Natural killer cell (primary cell): ENCODE measurements around the gene DLGAP5. TPM values are rescaled to one million over a fixed set of nuclear protein-coding genes. Genes with fewer than 3 reads are reported as not detected.
A peak's percentile ranks its signal among the peaks of the same experiment; 100 is the strongest.

ENCODE experiments used
- ATAC-seq, 3 donors: fragments of 150-1000 bp in 2 of 3; fragments of 200-7000 bp in 1 of 3; cut with Tn5 transposase; 1 replicate in 1 of 3; 2 replicates in 2 of 3; pipeline ENCODE4 v1.10.0; 2021; ENCODE audit warnings: mild to moderate bottlenecking in 2 of 3, moderate library complexity in 2 of 3
- DNase-seq, 2 donors: peaks; one replicate each; pipeline versions ENCODE4 v3.0.0 to v3.0.0-alpha.2; 2013 to 2021; ENCODE audit warnings: mixed read lengths in 1 of 2
- H3K27ac ChIP-seq: one replicate; pipeline ENCODE4 v1.5.1; 2013; ENCODE audit warnings: mild to moderate bottlenecking, low read length
- H3K27me3 ChIP-seq: one replicate; pipeline ENCODE4 v1.6.1; 2013; ENCODE audit warnings: low read length; ENCODE audit not compliant: control insufficient read depth, insufficient read depth
- H3K36me3 ChIP-seq: one replicate; pipeline ENCODE4 v1.6.1; 2013; ENCODE audit warnings: low read length; ENCODE audit not compliant: control insufficient read depth, insufficient read depth
- H3K4me1 ChIP-seq: one replicate; pipeline ENCODE4 v1.6.1; 2013; ENCODE audit warnings: low read length; ENCODE audit not compliant: control insufficient read depth, insufficient read depth
- H3K4me3 ChIP-seq: one replicate; pipeline ENCODE4 v1.5.1; 2013; ENCODE audit warnings: low read length
- H3K9me3 ChIP-seq: one replicate; pipeline ENCODE4 v1.6.1; 2013; ENCODE audit warnings: low read length; ENCODE audit not compliant: control insufficient read depth, insufficient read depth
- H3K27ac Mint-ChIP-seq, 2 donors: one replicate each; pipeline ENCODE4 v1.8.0; 2022; ENCODE audit warnings: mild to moderate bottlenecking in 2 of 2, mixed read lengths in 2 of 2, moderate library complexity in 1 of 2
- H3K27me3 Mint-ChIP-seq, 2 donors: one replicate each; pipeline ENCODE4 v1.8.0; 2022; ENCODE audit warnings: low read depth in 2 of 2, mixed read lengths in 2 of 2
- H3K36me3 Mint-ChIP-seq: one replicate; pipeline ENCODE4 v1.8.0; 2022; ENCODE audit warnings: mixed read lengths
- H3K4me1 Mint-ChIP-seq, 2 donors: one replicate each; pipeline ENCODE4 v1.8.0; 2022; ENCODE audit warnings: mixed read lengths in 2 of 2
- H3K4me3 Mint-ChIP-seq: one replicate; pipeline ENCODE4 v1.8.0; 2022; ENCODE audit warnings: mild to moderate bottlenecking, moderate library complexity, mixed read lengths
- H3K9me3 Mint-ChIP-seq, 2 donors: one replicate each; pipeline ENCODE4 v1.8.0; 2022; ENCODE audit warnings: mixed read lengths in 2 of 2
- WGBS: methylation state at CpG from one replicate; pipeline ENCODE4 v1.1.7; 2013; ENCODE audit warnings: missing lambda C conversion rate; ENCODE audit not compliant: insufficient coverage; 5-methylcytosine and 5-hydroxymethylcytosine counted together
- intact Hi-C: fragments of 100-400 bp; cut with micrococcal nuclease; formaldehyde crosslinking; loops from one replicate; pipeline ENCODE4 v1.14.2; 2022
- total RNA-seq, 4 donors: library from RNA; stranded (reverse); fragments of 120-200 nt in 1 of 4; gene quantifications; one replicate each; pipeline versions ENCODE4 v1.2.3 to v1.2.4, GENCODE V29; 2013 to 2022
- TF ChIP-seq, protein P1 (sequence below): fragments of 200-600 bp; IDR thresholded peaks from one replicate; pipeline ENCODE4 v1.8.0; 2022; ENCODE audit warnings: antibody characterized with exemption

DLGAP5 gene
- total RNA-seq, 3 donors from 2014 or later (not counting 1 experiment from before 2014, with no cell fraction given) = 0.15 to 1.9 (median 0.54) TPM

DNA sequence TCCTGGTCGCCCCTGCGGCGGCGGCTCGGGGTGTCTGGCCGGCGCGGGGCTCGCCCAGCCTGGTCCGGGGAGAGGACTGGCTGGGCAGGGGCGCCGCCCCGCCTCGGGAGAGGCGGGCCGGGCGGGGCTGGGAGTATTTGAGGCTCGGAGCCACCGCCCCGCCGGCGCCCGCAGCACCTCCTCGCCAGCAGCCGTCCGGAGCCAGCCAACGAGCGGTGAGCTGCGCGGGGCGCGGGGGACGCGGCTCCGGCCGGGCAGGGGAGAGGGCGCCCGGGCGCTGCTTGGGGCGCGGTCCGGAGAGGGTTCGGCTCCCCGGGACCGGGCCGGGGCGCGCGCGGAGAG is 62.3 kb downstream of the DLGAP5 start, which contains the start of gene LGALS3:
Gene LGALS3 (plus strand): TSS at position 167 of the 342 bp plus-strand sequence. CDS start 8,122 bp downstream, outside the sequence.
- H3K4me3 Mint-ChIP-seq = peak within 1 kb of the TSS; percentile 92
- peak; percentile 33 to 44 (median 38) for ATAC-seq
- H3K36me3 Mint-ChIP-seq = no peaks in the 10 kb centered on the region
- H3K4me1 Mint-ChIP-seq = peaks cover 36 to 58% of the 10 kb centered on the region in 2 donors
- intact Hi-C loops = loop anchor here (1.0 to 5.0 kb wide), 2 partner anchors 27 to 37 kb away; no protein-coding TSS in a partner anchor
- Histone ChIP-seq H3K9me3 (no peaks in the 10 kb centered on the region), H3K4me3 (peak within 1 kb of the TSS; percentile 46), H3K27ac (peak within 1 kb of the TSS; percentile 11), H3K36me3 (no peaks in the 10 kb centered on the region), H3K4me1 (peaks cover 34% of the 10 kb centered on the region), H3K27me3 (no peaks in the 10 kb centered on the region)
- no peaks in the 10 kb centered on the region for H3K27me3 Mint-ChIP-seq
- peak within 1 kb of the TSS; percentile 48 to 81 for H3K27ac Mint-ChIP-seq
- no peaks in the 10 kb centered on the region for H3K9me3 Mint-ChIP-seq
- under 1% methylated on average over 50 of the region's 50 CpGs for WGBS
- DNase-seq = peak in 1 of 2 donors; percentile 57
- TF ChIP-seq, protein P1, sequence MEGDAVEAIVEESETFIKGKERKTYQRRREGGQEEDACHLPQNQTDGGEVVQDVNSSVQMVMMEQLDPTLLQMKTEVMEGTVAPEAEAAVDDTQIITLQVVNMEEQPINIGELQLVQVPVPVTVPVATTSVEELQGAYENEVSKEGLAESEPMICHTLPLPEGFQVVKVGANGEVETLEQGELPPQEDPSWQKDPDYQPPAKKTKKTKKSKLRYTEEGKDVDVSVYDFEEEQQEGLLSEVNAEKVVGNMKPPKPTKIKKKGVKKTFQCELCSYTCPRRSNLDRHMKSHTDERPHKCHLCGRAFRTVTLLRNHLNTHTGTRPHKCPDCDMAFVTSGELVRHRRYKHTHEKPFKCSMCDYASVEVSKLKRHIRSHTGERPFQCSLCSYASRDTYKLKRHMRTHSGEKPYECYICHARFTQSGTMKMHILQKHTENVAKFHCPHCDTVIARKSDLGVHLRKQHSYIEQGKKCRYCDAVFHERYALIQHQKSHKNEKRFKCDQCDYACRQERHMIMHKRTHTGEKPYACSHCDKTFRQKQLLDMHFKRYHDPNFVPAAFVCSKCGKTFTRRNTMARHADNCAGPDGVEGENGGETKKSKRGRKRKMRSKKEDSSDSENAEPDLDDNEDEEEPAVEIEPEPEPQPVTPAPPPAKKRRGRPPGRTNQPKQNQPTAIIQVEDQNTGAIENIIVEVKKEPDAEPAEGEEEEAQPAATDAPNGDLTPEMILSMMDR = no peak

DNA sequence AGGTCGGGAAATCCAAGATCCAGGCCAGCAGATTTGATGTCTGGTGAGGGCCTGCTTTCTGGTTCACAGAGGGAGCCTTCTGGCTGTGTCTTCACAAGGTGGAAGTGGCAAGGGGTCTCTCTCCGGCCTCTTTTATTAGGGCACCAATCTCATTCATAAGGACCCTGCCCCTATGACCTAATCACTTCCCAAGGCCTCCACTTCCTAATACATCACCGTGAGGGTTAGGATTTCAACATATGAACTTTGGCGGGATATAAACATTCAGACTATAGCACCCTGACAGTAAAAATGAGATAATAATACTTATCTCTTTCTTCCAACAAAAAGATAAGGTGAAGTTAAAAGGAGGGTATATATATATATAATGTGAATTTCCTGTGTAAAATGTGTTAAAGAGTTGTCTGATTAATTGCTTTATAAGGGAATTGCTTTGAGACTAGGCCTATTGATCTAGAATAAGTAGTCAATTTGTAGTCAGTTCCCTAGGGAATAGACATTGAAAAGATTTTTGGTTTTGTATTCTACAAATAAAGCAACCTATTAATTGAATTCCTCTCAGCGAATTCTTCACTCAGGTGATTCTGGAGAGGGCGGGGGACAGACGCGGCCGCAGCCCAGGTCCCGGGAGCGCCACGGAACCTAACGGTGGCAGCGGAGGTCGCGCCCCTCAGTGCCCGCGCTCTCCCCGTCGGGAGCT is 62.8 kb downstream of the DLGAP5 start:
- H3K4me1 Mint-ChIP-seq = peaks cover 36 to 62% of the 10 kb centered on the region in 2 donors
- peak overlapping the region; percentile 92 for H3K4me3 Mint-ChIP-seq
- Histone ChIP-seq H3K27me3 (no peaks in the 10 kb centered on the region), H3K36me3 (no peaks in the 10 kb centered on the region), H3K4me1 (peaks cover 34% of the 10 kb centered on the region), H3K27ac (no peak overlapping the region), H3K9me3 (no peaks in the 10 kb centered on the region), H3K4me3 (no peak overlapping the region)
- no peaks in the 10 kb centered on the region for H3K9me3 Mint-ChIP-seq
- intact Hi-C loops = loop anchor here (1.0 to 5.0 kb wide), 2 partner anchors 26 to 36 kb away; no protein-coding TSS in a partner anchor
- TF ChIP-seq, protein P1 = no peak
- no peaks in the 10 kb centered on the region for H3K36me3 Mint-ChIP-seq
- DNase-seq = no peak
- no peaks in the 10 kb centered on the region for H3K27me3 Mint-ChIP-seq
- peak overlapping the region; percentile 14 to 81 for H3K27ac Mint-ChIP-seq
- 16% methylated on average over 19 of the region's 20 CpGs for WGBS
- ATAC-seq = no peak

DNA sequence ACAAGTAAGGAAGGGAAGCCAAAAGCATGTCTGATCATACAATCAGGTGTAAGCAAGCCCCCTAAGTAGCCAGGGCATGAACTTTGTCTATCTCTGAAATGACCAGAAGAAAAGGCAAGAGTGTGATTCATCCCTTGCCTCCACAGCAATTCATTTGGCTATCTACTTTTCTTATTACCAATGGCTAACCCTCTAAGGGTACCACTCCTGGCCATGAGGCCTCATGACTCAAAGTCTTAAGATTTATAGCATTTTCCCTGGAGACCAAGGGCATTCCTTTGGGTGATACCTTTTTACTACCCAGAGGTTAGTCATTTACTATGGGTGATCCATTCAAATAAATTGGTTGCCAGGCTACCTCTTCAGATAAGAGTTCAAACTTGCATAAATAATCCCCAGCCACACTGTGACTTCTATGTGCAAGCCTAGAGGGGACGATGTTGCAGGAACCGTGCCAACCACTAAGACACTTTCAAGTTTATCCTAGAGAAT is 63.9 kb downstream of the DLGAP5 start:
- Mint-ChIP-seq H3K27me3 (no peaks in the 10 kb centered on the region), H3K36me3 (no peaks in the 10 kb centered on the region), H3K4me3 (peak overlapping the region; percentile 92), H3K4me1 (peaks cover 36 to 62% of the 10 kb centered on the region in 2 donors), H3K27ac (peak overlapping the region; percentile 39 to 48), H3K9me3 (no peaks in the 10 kb centered on the region)
- 93% methylated on average over 2 of the region's 2 CpGs for WGBS
- Histone ChIP-seq H3K36me3 (no peaks in the 10 kb centered on the region), H3K4me1 (peaks cover 34% of the 10 kb centered on the region), H3K4me3 (no peak overlapping the region), H3K9me3 (no peaks in the 10 kb centered on the region), H3K27me3 (no peaks in the 10 kb centered on the region), H3K27ac (no peak overlapping the region)
- intact Hi-C loops = loop anchor here (5.0 kb wide), 1 partner anchor 35 kb away; no protein-coding TSS in a partner anchor
- TF ChIP-seq, protein P1 = no peak
- no peak for DNase-seq
- ATAC-seq = no peak
